ENCODE measurements around the gene DGCR2. TPM values are rescaled to one million over a fixed set of nuclear protein-coding genes. Genes with fewer than 3 reads are reported as not detected.

Gene DGCR2
- total and polyA plus RNA-seq, 2 donors (not counting 1 experiment from before 2014, with no cell fraction given) = 34.3 to 39.5 TPM

DNA sequence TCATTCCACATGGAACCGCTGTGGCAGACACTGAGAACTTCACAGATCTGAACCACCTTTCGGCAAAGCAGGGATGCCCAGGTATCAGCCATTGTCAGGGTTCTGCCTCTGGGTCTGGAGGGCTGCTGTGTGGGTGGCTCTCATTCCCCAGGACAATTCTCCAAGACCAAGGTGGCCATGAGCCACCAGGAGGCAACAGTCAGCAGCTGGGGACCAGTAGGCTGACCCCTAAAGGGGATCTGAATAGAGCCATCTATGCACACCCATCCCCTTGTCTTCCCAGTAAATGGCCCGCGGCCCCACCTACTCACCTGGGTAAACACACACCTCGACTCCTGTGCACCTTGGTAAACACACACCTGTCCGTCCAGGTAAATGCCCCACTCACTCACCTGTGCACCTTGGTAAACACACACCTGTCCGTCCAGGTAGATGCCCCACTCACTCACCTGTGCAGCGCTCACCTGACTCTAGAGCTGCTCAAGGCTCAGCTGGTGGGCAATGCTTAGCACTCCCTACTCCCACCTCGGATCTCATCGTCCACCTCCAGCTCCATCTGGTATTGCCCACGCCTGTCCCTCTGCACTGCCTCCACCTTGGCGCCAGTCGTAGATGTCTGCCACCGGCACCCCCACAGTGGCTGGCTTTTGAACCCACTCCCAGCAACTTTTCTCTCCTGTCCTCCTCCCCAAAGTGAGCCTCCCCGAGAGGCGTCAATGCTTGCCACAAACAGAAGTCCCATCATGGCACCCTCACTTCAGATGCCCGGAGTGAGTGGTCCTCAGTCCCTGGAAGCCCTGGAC is 46.1 kb upstream of the DGCR2 start:
- no peak overlapping the region for H3K9ac ChIP-seq (ENCODE audit: insufficient read depth, low read length)
- TF ChIP-seq CTCF (conservative IDR thresholded peaks at IDR 0.05 in 1 of 2, IDR thresholded peaks at IDR 0.05 in 1 of 2; ENCODE audit: low read depth in 1 of 2, low read length in 2 of 2) (no peak), EZH2 (IDR thresholded peaks at IDR 0.05; ENCODE audit: low read length, missing control alignments) (no peak)
- H3K36me3 ChIP-seq (ENCODE audit: control insufficient read depth, insufficient read depth, low read length) = no peaks in the 10 kb centered on the region
- H4K20me1 ChIP-seq (ENCODE audit: control insufficient read depth, extremely low read depth, insufficient read depth, low read length) = no peaks in the 10 kb centered on the region
- H3K4me2 ChIP-seq (ENCODE audit: extremely low read depth, insufficient read depth, low read length) = no peak overlapping the region
- H2AFZ ChIP-seq (ENCODE audit: low read length) = no peak overlapping the region
- H3K27me3 ChIP-seq (ENCODE audit: control insufficient read depth, insufficient read depth, low read length) = peaks cover 16% of the 10 kb centered on the region
- no peak overlapping the region for H3K27ac ChIP-seq (ENCODE audit: insufficient read depth, low read length)
- H3K79me2 ChIP-seq (ENCODE audit: control insufficient read depth, insufficient read depth, low read length) = peaks cover 18% of the 10 kb centered on the region
- H3K4me1 ChIP-seq (ENCODE audit: control insufficient read depth, extremely low read depth, insufficient read depth, low read length) = peaks cover 16% of the 10 kb centered on the region
- DNase-seq (ENCODE audit: low read depth in 2 of 2) = no peak
- H3K9me3 ChIP-seq (ENCODE audit: control insufficient read depth, insufficient read depth, low read depth, low read length) = no peaks in the 10 kb centered on the region
- H3K4me3 ChIP-seq (replicated peaks in 1 of 4; ENCODE audit: control extremely low read depth in 1 of 4, insufficient read depth in 1 of 4, low read depth in 3 of 4, low read length in 4 of 4) = no peak overlapping the region

- H4K20me1 ChIP-seq (ENCODE audit: control insufficient read depth, extremely low read depth, insufficient read depth, low read length) = no peaks in the 10 kb centered on the region
- H3K27me3 ChIP-seq (ENCODE audit: control insufficient read depth, insufficient read depth, low read length) = peaks cover 16% of the 10 kb centered on the region
- H3K9me3 ChIP-seq (ENCODE audit: control insufficient read depth, insufficient read depth, low read depth, low read length) = no peaks in the 10 kb centered on the region
- H3K79me2 ChIP-seq (ENCODE audit: control insufficient read depth, insufficient read depth, low read length) = peaks cover 8% of the 10 kb centered on the region
- no peaks in the 10 kb centered on the region for H3K36me3 ChIP-seq (ENCODE audit: control insufficient read depth, insufficient read depth, low read length)
- TF ChIP-seq CTCF (conservative IDR thresholded peaks at IDR 0.05 in 1 of 2, IDR thresholded peaks at IDR 0.05 in 1 of 2; ENCODE audit: low read depth in 1 of 2, low read length in 2 of 2) (no peak), EZH2 (IDR thresholded peaks at IDR 0.05; ENCODE audit: low read length, missing control alignments) (no peak)
- H3K4me3 ChIP-seq (replicated peaks in 1 of 4; ENCODE audit: control extremely low read depth in 1 of 4, insufficient read depth in 1 of 4, low read depth in 3 of 4, low read length in 4 of 4) = no peak overlapping the region
- H3K27ac ChIP-seq (ENCODE audit: insufficient read depth, low read length) = no peak overlapping the region
- H2AFZ ChIP-seq (ENCODE audit: low read length) = no peak overlapping the region
- no peak overlapping the region for H3K4me2 ChIP-seq (ENCODE audit: extremely low read depth, insufficient read depth, low read length)
- H3K9ac ChIP-seq (ENCODE audit: insufficient read depth, low read length) = no peak overlapping the region
- DNase-seq (ENCODE audit: low read depth in 2 of 2) = no peak
- peaks cover 9% of the 10 kb centered on the region for H3K4me1 ChIP-seq (ENCODE audit: control insufficient read depth, extremely low read depth, insufficient read depth, low read length)
These were observed 45.1 kb upstream of the DGCR2 start for GRCh38 chr22:19167106-19167869.

- DNase-seq (ENCODE audit: low read depth in 2 of 2) = no peak
- Histone ChIP-seq H3K9ac (ENCODE audit: insufficient read depth, low read length) (no peak overlapping the region), H3K4me1 (ENCODE audit: control insufficient read depth, extremely low read depth, insufficient read depth, low read length) (peaks cover 9% of the 10 kb centered on the region), H3K27ac (ENCODE audit: insufficient read depth, low read length) (no peak overlapping the region), H3K4me3 (replicated peaks in 1 of 4; ENCODE audit: control extremely low read depth in 1 of 4, insufficient read depth in 1 of 4, low read depth in 3 of 4, low read length in 4 of 4) (no peak overlapping the region), H2AFZ (ENCODE audit: low read length) (no peak overlapping the region), H3K36me3 (ENCODE audit: control insufficient read depth, insufficient read depth, low read length) (no peaks in the 10 kb centered on the region), H4K20me1 (ENCODE audit: control insufficient read depth, extremely low read depth, insufficient read depth, low read length) (no peaks in the 10 kb centered on the region), H3K79me2 (ENCODE audit: control insufficient read depth, insufficient read depth, low read length) (no peaks in the 10 kb centered on the region), H3K27me3 (ENCODE audit: control insufficient read depth, insufficient read depth, low read length) (peaks cover 16% of the 10 kb centered on the region), H3K4me2 (ENCODE audit: extremely low read depth, insufficient read depth, low read length) (no peak overlapping the region), H3K9me3 (ENCODE audit: control insufficient read depth, insufficient read depth, low read depth, low read length) (no peaks in the 10 kb centered on the region)
- TF ChIP-seq EZH2 (IDR thresholded peaks at IDR 0.05; ENCODE audit: low read length, missing control alignments) = no peak
- TF ChIP-seq CTCF (conservative IDR thresholded peaks at IDR 0.05 in 1 of 2, IDR thresholded peaks at IDR 0.05 in 1 of 2; ENCODE audit: low read depth in 1 of 2, low read length in 2 of 2) = no peak
These were observed 44.2 kb upstream of the DGCR2 start for GRCh38 chr22:19166421-19166820.
